Activated CD8-positive, alpha-beta memory T cell treated with anti-CD3 and anti-CD28 coated beads for 48 hours (primary cell): ENCODE measurements around the gene FOXA1.

Source experiments
- DNase-seq, 3 experiments: peaks; one replicate each; pipeline ENCODE4 v3.0.0-alpha.2; 2020; ENCODE audit warnings: low read depth in 2 of 3, low spot score in 2 of 3

Gene FOXA1

DNA sequence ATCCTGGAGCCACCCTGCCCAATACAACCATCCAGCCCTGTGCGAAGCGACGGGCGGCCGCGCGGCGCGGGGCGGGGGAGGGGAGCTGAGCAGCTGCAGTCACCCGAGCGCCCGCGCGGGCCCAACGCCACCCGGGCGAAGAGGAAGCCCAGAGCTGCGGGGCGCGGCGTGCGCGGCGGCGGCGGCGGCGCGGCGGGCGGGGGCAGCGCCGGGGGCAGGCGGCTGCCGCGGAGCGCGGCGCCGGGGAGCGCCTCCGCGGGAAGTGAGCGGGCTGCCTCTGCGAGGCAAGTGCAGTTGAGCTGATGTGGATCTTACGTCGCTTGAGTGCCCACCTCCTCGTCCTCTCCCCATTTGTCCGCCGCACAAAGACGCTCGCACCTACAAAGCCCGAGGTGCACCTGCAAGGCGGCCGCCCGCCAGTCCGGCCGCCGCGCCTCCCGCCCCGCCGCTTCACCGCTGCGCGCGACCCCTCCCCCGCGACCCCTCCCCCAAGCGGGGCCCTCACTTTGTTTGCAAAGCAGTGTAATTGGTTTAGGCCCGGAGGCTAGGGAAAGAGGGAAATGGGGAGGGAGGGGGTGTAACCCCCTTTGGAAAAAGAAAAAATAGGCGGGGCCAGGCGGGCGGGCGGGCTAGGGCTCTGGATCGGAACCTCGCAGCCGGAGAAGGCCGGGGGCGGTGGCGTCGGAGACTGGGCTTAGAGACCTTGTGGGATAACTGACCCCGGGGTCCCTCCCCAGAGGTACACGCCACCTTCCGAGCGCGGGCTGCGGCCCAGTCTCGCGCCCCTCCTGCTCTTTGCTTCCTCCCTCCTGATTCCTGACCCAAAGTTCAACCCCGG is at the start of gene FOXA1, which contains the start of gene TTC6:
TSS of gene FOXA1 (minus strand) at position 279 of the 838 bp plus-strand sequence. CDS start at position 2, 277 bp downstream.
TSS of gene TTC6 (plus strand) at position 659 of the 838 bp plus-strand sequence. CDS start 26,436 bp downstream, outside the sequence.
- no peak for DNase-seq

DNA sequence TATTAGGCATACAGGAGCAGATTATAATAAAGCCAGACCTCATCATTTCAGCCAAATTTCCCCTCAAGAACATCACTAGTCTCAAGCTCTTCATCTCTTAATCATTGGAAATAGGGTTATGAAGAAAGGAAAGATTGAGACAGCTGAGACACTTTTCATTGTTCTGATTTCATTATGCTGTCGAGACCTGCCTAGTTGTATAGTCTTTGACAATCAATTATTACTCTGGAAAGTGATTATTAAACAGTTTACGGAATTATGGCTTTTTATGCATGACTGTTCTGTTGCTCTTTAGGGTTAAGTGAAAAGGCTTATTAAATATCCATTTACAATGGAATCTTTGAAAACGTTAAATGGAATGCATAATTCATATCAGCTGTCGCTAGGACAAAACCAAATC is 48.7 kb upstream of the FOXA1 start:
- DNase-seq = no peak

DNA sequence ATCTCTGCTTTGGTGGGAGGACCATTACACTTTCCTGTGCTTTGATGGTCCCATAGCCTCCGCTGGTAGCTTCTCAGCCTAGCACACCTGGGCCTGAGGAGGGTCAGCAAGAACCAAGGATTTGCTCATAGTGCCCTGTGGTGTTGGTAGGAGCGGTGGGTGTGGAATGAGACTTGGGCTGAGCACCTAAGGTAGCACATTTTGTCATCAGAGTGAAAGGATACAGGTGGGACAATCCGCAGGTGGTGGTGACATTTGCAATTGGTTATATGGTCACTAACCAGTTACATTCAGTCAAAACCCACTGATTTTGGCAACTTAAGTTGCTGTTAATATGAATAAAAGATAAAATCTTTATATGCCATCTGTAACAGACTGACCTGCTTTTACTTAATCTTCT is 47.1 kb upstream of the FOXA1 start:
- DNase-seq = no peak

GRCh38 chr14:37641117-37641516 is 46.1 kb upstream of the FOXA1 start:
- DNase-seq = no peak

GRCh38 chr14:37638599-37638998 is 43.5 kb upstream of the FOXA1 start:
- DNase-seq = no peak

GRCh38 chr14:37637341-37637740 is 42.3 kb upstream of the FOXA1 start:
- no peak for DNase-seq

GRCh38 chr14:37625597-37626595 is 30.8 kb upstream of the FOXA1 start:
- DNase-seq = no peak

- no peak for DNase-seq
These were observed 28.9 kb upstream of the FOXA1 start for GRCh38 chr14:37623971-37624370.

- no peak for DNase-seq
These were observed 28.4 kb upstream of the FOXA1 start for GRCh38 chr14:37623426-37623951.

DNA sequence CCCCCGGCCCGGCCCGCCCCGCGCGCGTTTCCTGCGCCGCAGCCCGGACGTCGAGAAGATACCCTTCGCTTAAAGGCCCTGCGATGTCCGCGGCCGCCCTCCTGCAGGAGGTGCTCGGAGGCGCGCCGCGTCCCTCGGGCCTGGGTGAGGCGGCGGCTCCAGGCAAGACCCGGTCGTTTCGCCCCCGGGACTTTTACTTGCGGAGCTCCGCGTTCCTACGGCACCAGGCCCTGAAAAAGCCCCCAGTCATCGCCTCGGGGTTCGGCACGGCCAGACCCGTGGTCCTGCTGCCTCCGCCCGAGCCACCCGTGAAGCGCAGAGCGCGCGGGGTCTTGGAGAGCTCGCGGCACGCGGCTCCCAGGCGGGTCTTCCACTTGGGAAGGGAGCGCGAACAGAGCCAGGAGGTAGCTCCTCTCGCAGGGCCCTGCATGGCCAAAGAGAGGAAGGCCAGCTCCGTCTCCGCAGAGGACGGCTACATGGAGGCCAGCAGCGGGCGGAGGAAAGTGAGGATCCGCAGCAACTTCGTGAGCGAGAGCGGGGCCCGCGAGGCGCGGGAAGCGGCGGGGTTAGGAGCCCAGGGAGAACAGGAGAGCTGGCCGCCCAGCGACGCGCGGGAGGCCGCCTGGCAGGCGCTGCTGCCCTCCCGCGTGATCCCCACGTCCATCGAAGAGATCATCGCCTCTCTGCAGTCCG is 27.3 kb upstream of the FOXA1 start:
- no peak for DNase-seq

DNA sequence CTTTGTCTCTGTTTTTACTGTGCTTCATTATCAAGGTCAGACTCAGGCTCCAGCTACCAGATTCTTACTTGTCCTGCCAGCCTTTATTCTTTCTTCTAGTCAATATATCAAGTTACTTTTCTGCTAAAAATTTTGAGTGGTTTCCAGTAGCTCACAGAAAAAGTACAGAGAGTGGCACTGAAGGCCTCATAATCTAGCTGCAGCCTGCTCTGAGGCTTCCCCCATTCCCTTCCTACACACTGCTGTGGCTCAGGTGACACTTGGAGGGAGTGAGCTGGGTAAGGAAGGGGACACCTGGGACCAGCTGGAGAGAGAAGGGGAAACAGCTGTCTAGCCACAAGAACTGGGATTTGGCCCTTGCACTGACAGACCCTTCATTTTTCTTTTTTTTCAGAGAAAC is 25.8 kb upstream of the FOXA1 start:
- DNase-seq = no peak

- no peak for DNase-seq
These were observed 23.5 kb upstream of the FOXA1 start for GRCh38 chr14:37618498-37619028.

- no peak for DNase-seq
These were observed 22.9 kb upstream of the FOXA1 start for GRCh38 chr14:37617864-37618365.

- DNase-seq = no peak
These were observed 21.8 kb upstream of the FOXA1 start for GRCh38 chr14:37616853-37617252.

DNA sequence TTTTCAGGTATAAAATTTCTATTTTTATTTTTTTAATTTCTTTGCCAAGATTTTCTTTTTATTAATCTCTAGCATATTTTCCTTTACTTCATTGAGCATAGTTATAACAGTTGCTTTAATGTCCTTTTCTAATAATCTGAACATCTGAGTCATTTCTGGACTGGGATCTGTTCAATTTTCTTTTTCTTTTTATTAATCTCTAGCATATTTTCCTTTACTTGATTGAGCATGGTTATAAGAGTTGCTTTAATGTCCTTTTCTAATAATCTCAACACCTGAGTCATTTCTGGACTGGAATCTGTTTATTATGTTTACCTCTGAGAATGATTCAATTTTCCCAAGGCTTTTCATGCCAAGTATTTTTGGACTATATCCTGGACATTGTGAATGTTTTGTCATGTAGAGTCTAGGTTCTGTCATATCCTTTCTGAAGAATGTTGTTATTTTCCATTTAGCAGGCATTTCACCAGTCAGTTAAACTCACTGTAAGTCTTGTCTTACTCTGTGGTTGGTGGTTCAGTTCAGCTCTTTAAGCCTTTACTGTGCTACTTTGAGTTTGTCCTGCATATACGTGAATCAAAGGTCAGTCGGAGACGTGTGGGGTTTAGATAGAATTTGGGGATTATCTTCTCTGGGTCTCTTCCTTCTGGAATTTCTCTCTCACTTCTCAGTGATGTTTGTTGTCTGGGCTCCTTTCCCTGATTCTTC is 20.7 kb upstream of the FOXA1 start:
- DNase-seq = no peak

- DNase-seq = no peak
These were observed 16.0 kb upstream of the FOXA1 start for GRCh38 chr14:37610945-37611523.

DNA sequence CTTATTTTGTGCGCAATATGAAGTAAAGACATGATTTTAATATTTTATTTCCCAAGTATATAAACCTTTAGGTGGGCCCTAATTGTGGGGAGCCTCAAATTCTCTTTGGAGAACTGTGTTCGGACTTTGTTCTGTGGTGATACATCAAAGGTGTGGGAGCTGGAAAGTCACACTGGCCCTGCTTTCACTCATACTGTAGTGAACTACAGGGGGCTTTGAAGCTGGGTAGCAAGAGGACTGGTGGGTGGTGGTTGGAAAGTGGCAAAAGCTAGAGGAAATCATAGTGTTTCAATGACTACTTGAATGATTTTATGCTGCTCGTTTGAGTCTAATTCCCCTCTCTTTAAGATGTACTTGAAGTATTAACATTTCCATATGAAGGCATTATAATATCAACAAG is 13.6 kb upstream of the FOXA1 start:
- DNase-seq = no peak

DNA sequence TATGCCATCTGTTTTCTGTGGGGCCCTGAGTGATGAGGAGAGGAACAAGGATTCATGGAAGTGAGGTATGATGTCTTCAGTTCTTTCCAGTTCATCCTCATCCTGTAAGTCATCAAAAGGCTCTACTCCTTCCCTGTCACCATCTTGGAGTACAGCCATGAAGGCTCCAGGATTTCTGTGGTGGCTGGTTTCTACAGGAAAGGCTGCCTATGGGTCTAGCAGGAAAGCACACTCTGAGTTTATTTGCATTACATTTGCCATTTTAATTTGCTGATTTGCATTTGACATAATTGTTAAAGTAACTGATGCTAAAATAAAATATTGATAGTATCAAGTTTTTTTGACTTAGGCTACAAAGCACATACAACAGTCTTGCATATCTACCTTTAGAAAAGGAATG is 11.6 kb upstream of the FOXA1 start:
- DNase-seq = no peak

- DNase-seq = no peak
These were observed 8.7 kb upstream of the FOXA1 start for GRCh38 chr14:37603688-37604251.
